ENCODE measurements around the gene TTC23L. TPM values are rescaled to one million over a fixed set of nuclear protein-coding genes. Genes with fewer than 3 reads are reported as not detected.

The TTC23L gene
- total and polyA plus RNA-seq, 2 of the 8 experiments (the other 6 are each of a cell fraction or from before 2014, with no cell fraction given), result 1.1 to 2.4 TPM

GRCh38 chr5:34930870-34931269 is 91.9 kb downstream of the TTC23L start:
- POLR2A ChIA-PET (ENCODE audit: partially characterized antibody), result interaction anchor here (2.0 to 3.8 kb wide), 3 partner anchors 10 to 15 kb away, joined by 6 to 51 read pairs (median 12); partner anchors contain the start of genes BRIX1 and RAD1
- CTCF ChIA-PET (ENCODE audit: partially characterized antibody), result no interaction called here
- TF ChIP-seq SP2 (IDR thresholded peaks at IDR 0.05; ENCODE audit: low read length) (no peak), JUN (IDR thresholded peaks at IDR 0.05; ENCODE audit: low read depth, low read length) (no peak), TCF12 (IDR thresholded peaks at IDR 0.05; ENCODE audit: low read depth, low read length) (no peak), SIRT6 (IDR thresholded peaks at IDR 0.05; ENCODE audit: low read length) (no peak)

More at GRCh38 chr5:34930870-34931269, 91.9 kb downstream of the TTC23L start:
- Histone ChIP-seq H3K27me3 (replicated peaks in 1 of 4; ENCODE audit: control insufficient read depth in 3 of 4, extremely low read depth in 1 of 4, insufficient read depth in 3 of 4, low read length in 3 of 4) (no peaks in the 10 kb centered on the region), H4K91ac (replicated peaks; ENCODE audit: insufficient read length, low read length) (no peak overlapping the region), H3K36me3 (ENCODE audit: control insufficient read depth in 2 of 4, insufficient read depth in 4 of 4, low read length in 3 of 4) (peaks cover 2 to 24% (median 10%) of the 10 kb centered on the region in 4 experiments; a peak in 4 of 8 replicates), H4K20me1 (replicated peaks in 1 of 2; ENCODE audit: control insufficient read depth in 1 of 2, insufficient read depth in 2 of 2, low read length in 2 of 2) (peaks cover 0 to 2% of the 10 kb centered on the region in 2 experiments), H3K23me2 (ENCODE audit: low read depth, low read length) (no peaks in the 10 kb centered on the region), H2BK15ac (ENCODE audit: low read length) (no peak overlapping the region), H2AK5ac (ENCODE audit: low read depth, low read length) (no peak overlapping the region), H2BK120ac (replicated peaks; ENCODE audit: low read depth, low read length) (no peak overlapping the region), H3K4me2 (ENCODE audit: insufficient read depth in 1 of 2, low read depth in 2 of 2, low read length in 2 of 2) (peak overlapping the region; percentile 62 to 72), H3K9me3 (ENCODE audit: insufficient read depth in 2 of 2, low read depth in 1 of 2, low read length in 1 of 2) (no peaks in the 10 kb centered on the region), H2BK5ac (ENCODE audit: low read depth, low read length) (no peak overlapping the region), H3K18ac (ENCODE audit: extremely low read depth, low read length) (no peak overlapping the region), H4K5ac (ENCODE audit: insufficient read length, low read depth, low read length) (no peak overlapping the region), H3K14ac (ENCODE audit: insufficient read length) (no peak overlapping the region), H2BK12ac (ENCODE audit: low read depth, low read length) (no peak overlapping the region), H3K79me2 (ENCODE audit: control insufficient read depth in 1 of 2, insufficient read depth in 2 of 2, low read length in 2 of 2) (peaks cover 6 to 42% of the 10 kb centered on the region in 2 experiments; a peak in 3 of 4 replicates), H2BK20ac (ENCODE audit: low read length) (no peak overlapping the region), H3K9ac (replicated peaks in 1 of 4; ENCODE audit: extremely low read depth in 1 of 4, low read depth in 3 of 4, low read length in 3 of 4) (peak overlapping the region in 1 of 4 experiments; percentile 77; a peak in 1 of 7 replicates), H2AFZ (ENCODE audit: low read length) (no peak overlapping the region), H3K56ac (replicated peaks; ENCODE audit: insufficient read length, low read depth, low read length) (no peak overlapping the region), H3K4me3 (ENCODE audit: extremely low read depth in 1 of 4, insufficient read depth in 2 of 4, low read depth in 3 of 4, low read length in 4 of 4) (peak overlapping the region; percentile 50 to 96 (median 93)), H3K23ac (ENCODE audit: insufficient read length) (no peak overlapping the region), H3K4ac (replicated peaks; ENCODE audit: insufficient read length, low read depth, low read length) (no peak overlapping the region), H3K79me1 (ENCODE audit: low read depth, low read length) (peaks cover 3% of the 10 kb centered on the region), H3K4me1 (replicated peaks in 1 of 4; ENCODE audit: control insufficient read depth in 3 of 4, insufficient read depth in 4 of 4, low read length in 3 of 4) (no peaks in the 10 kb centered on the region; a peak in 1 of 7 replicates), H3K27ac (ENCODE audit: low read depth, low read length) (no peak overlapping the region), H4K8ac (ENCODE audit: extremely low read depth, insufficient read depth, low read length) (no peak overlapping the region)
- DNase-seq (ENCODE audit: low read depth in 1 of 2, low spot score in 2 of 2) (no peak), FAIRE-seq (peak; percentile 24)
- 73% methylated on average over 4 of the region's 4 CpGs; no CpG with 5 or more reads in 1 of the 2 experiments for WGBS, 2 experiments (ENCODE audit: extremely low coverage in 1 of 2, insufficient coverage in 1 of 2, insufficient read length in 1 of 2, insufficient replicate concordance in 2 of 2, low coverage in 1 of 2, low lambda C conversion rate in 2 of 2, missing lambda C conversion rate in 1 of 2)

Data from H1 (cell line).